Measurements from ENCODE around the gene GDF15. TPM values are rescaled to one million over a fixed set of nuclear protein-coding genes. Genes with fewer than 3 reads are reported as not detected.

The GDF15 gene
- total and polyA plus RNA-seq, 4 donors, result 0.42 to 11.6 (median 7.2) TPM

GRCh38 chr19:18434411-18435175 is 48.6 kb downstream of the GDF15 start:
- WGBS, result 92% methylated on average over 21 of the region's 21 CpGs
- no peaks in the 10 kb centered on the region for H3K27me3 ChIP-seq (ENCODE audit: control insufficient read depth in 4 of 4, insufficient read depth in 4 of 4, low read length in 3 of 4)
- peaks cover 2 to 29% (median 13%) of the 10 kb centered on the region in 4 donors for H3K4me1 ChIP-seq (ENCODE audit: control insufficient read depth in 4 of 4, insufficient read depth in 4 of 4, low read length in 3 of 4)
- H3K4me3 ChIP-seq (ENCODE audit: low read depth in 1 of 3, low read length in 3 of 3), result no peak overlapping the region
- no peak for DNase-seq (ENCODE audit: low spot score)
- H3K9me3 ChIP-seq (ENCODE audit: control insufficient read depth in 4 of 4, low read length in 3 of 4), result no peaks in the 10 kb centered on the region
- H3K36me3 ChIP-seq (ENCODE audit: control insufficient read depth in 4 of 4, insufficient read depth in 3 of 4, low read depth in 1 of 4, low read length in 3 of 4), result no peaks in the 10 kb centered on the region
- no peak overlapping the region for H3K9ac ChIP-seq (ENCODE audit: low read depth in 1 of 2, low read length in 2 of 2)
- TF ChIP-seq RAD21 (IDR thresholded peaks at IDR 0.05) (no peak), FOXA1 (IDR thresholded peaks at IDR 0.05) (no peak), GABPA (IDR thresholded peaks at IDR 0.05 in 1 of 2, conservative IDR thresholded peaks at IDR 0.05 in 1 of 2) (no peak), JUND (IDR thresholded peaks at IDR 0.05) (no peak), NR2F2 (IDR thresholded peaks at IDR 0.05) (no peak), MAX (IDR thresholded peaks at IDR 0.05) (no peak), FOXA2 (IDR thresholded peaks at IDR 0.05) (no peak), TAF1 (conservative IDR thresholded peaks at IDR 0.05) (no peak), SP1 (IDR thresholded peaks at IDR 0.05) (no peak), CTCF (IDR thresholded peaks at IDR 0.05; ENCODE audit: low read depth, low read length, missing input control) (no peak), YY1 (IDR thresholded peaks at IDR 0.05) (no peak), HNF4A (conservative IDR thresholded peaks at IDR 0.05) (no peak)
- H3K27ac ChIP-seq (ENCODE audit: low read depth in 1 of 2, low read length in 2 of 2), result no peak overlapping the region

- Histone ChIP-seq H3K36me3 (ENCODE audit: control insufficient read depth in 4 of 4, insufficient read depth in 3 of 4, low read depth in 1 of 4, low read length in 3 of 4) (no peaks in the 10 kb centered on the region), H3K27me3 (ENCODE audit: control insufficient read depth in 4 of 4, insufficient read depth in 4 of 4, low read length in 3 of 4) (no peaks in the 10 kb centered on the region), H3K9me3 (ENCODE audit: control insufficient read depth in 4 of 4, low read length in 3 of 4) (no peaks in the 10 kb centered on the region), H3K4me1 (ENCODE audit: control insufficient read depth in 4 of 4, insufficient read depth in 4 of 4, low read length in 3 of 4) (peaks cover 3 to 30% (median 13%) of the 10 kb centered on the region in 4 donors), H3K27ac (ENCODE audit: low read depth in 1 of 2, low read length in 2 of 2) (no peak overlapping the region), H3K9ac (ENCODE audit: low read depth in 1 of 2, low read length in 2 of 2) (no peak overlapping the region), H3K4me3 (ENCODE audit: low read depth in 1 of 3, low read length in 3 of 3) (no peak overlapping the region)
- DNase-seq (ENCODE audit: low spot score), result no peak
- TF ChIP-seq TAF1 (conservative IDR thresholded peaks at IDR 0.05) (no peak), FOXA1 (IDR thresholded peaks at IDR 0.05) (no peak), MAX (IDR thresholded peaks at IDR 0.05) (no peak), REST (IDR thresholded peaks at IDR 0.05) (no peak), SP1 (IDR thresholded peaks at IDR 0.05) (no peak), EGR1 (IDR thresholded peaks at IDR 0.05; ENCODE audit: low read depth in 2 of 2) (no peak), HNF4A (conservative IDR thresholded peaks at IDR 0.05) (no peak), NR2F2 (IDR thresholded peaks at IDR 0.05) (no peak), YY1 (IDR thresholded peaks at IDR 0.05) (no peak)
- WGBS, result 95% methylated on average over 49 of the region's 49 CpGs
Observed at GRCh38 chr19:18435178-18435841, 49.4 kb downstream of the GDF15 start.
